Thyroid gland (tissue), 4 donors: ENCODE results near the gene MED17. TPM values are rescaled to one million over a fixed set of nuclear protein-coding genes. Genes with fewer than 3 reads are reported as not detected.

ENCODE experiments used
- DNase-seq, 2 donors: peaks; one replicate each; pipeline ENCODE4 v3.0.0-alpha.2; 2019
- H3K27ac ChIP-seq, 3 donors: fragments of 200-600 bp; sonication (generic); 1 replicate in 2 of 3; 2 replicates in 1 of 3; pipeline ENCODE4 v1.5.1; 2016 to 2019; ENCODE audit warnings: mild to moderate bottlenecking in 1 of 3, moderate library complexity in 1 of 3
- H3K27me3 ChIP-seq: fragments of 200-600 bp; sonication (generic); one replicate; pipeline ENCODE4 v1.5.1; 2019
- H3K36me3 ChIP-seq, 2 donors: fragments of 200-600 bp; sonication (generic); one replicate each; pipeline ENCODE4 v1.5.1; 2016 to 2019
- H3K4me1 ChIP-seq, 2 donors: fragments of 200-600 bp; sonication (generic); one replicate each; pipeline ENCODE4 v1.5.1; 2017 to 2019
- H3K4me3 ChIP-seq, 3 donors: fragments of 200-600 bp; sonication (generic); replicated peaks in 1 of 3; 1 replicate in 2 of 3; 2 replicates in 1 of 3; pipeline ENCODE4 v1.5.1; 2016; ENCODE audit warnings: mild to moderate bottlenecking in 1 of 3
- H3K9me3 ChIP-seq: fragments of 200-600 bp; sonication (generic); one replicate; pipeline ENCODE4 v1.5.1; 2017
- CTCF ChIP-seq, 6 experiments: fragments of 200-600 bp in 3 of 6; fragments of 450-650 bp in 3 of 6; sonication (generic) in 3 of 6; IDR thresholded peaks; one replicate each; pipeline ENCODE4 v1.5.1; 2016 to 2019; ENCODE audit warnings: antibody characterized with exemption in 6 of 6, mild to moderate bottlenecking in 2 of 6, inconsistent platforms in 1 of 6, moderate library complexity in 1 of 6
- POLR2A ChIP-seq, 2 donors: fragments of 450-650 bp; IDR thresholded peaks; one replicate each; pipeline ENCODE4 v1.6.1; 2017; ENCODE audit warnings: antibody characterized with exemption in 2 of 2, mild to moderate bottlenecking in 2 of 2, moderate library complexity in 1 of 2
- WGBS, 2 donors: methylation state at CpG; one replicate each; pipeline ENCODE4 v1.1.5; 2017; 5-methylcytosine and 5-hydroxymethylcytosine counted together
- intact Hi-C: fragments of 100-400 bp; cut with DNase I; formaldehyde crosslinking; loops from one replicate; pipeline ENCODE4 v1.15.1; 2023
- total RNA-seq, 4 donors: library from RNA; depleted of rRNA; stranded (reverse); fragments of >200 nt; gene quantifications; one replicate each; pipeline ENCODE4 v1.2.3, GENCODE V29; 2016

MED17 gene
- total RNA-seq, 4 donors from 2014 or later: 34.6 to 56.3 (median 35.4) TPM

GRCh38 chr11:93831343-93832127 lies 47.5 kb downstream of the MED17 start:
- WGBS, 2 donors: 83 to 85% methylated on average over 3 of the region's 3 CpGs
- H3K9me3 ChIP-seq: no peaks in the 10 kb centered on the region
- intact Hi-C loops: no loop called here
- TF ChIP-seq CTCF (IDR thresholded peaks at IDR 0.05) (no peak), POLR2A (IDR thresholded peaks at IDR 0.05) (no peak)
- H3K27me3 ChIP-seq: no peaks in the 10 kb centered on the region
- no peak overlapping the region for H3K4me3 ChIP-seq
- no peak for DNase-seq
- H3K4me1 ChIP-seq: no peaks in the 10 kb centered on the region
- no peak overlapping the region for H3K27ac ChIP-seq
- no peaks in the 10 kb centered on the region for H3K36me3 ChIP-seq

GRCh38 chr11:93832780-93833179 lies 48.7 kb downstream of the MED17 start:
- no peak overlapping the region for H3K4me3 ChIP-seq
- no peaks in the 10 kb centered on the region for H3K9me3 ChIP-seq
- intact Hi-C loops: no loop called here
- no peak for DNase-seq
- H3K27me3 ChIP-seq: no peaks in the 10 kb centered on the region
- H3K36me3 ChIP-seq: no peaks in the 10 kb centered on the region
- H3K27ac ChIP-seq: no peak overlapping the region
- WGBS, 2 donors: 86 to 96% methylated on average over 1 of the region's 1 CpG
- no peaks in the 10 kb centered on the region for H3K4me1 ChIP-seq
- TF ChIP-seq CTCF (IDR thresholded peaks at IDR 0.05): no peak

GRCh38 chr11:93838967-93839366 lies 54.9 kb downstream of the MED17 start:
- TF ChIP-seq CTCF (IDR thresholded peaks at IDR 0.05): no peak
- no peak for TF ChIP-seq POLR2A (IDR thresholded peaks at IDR 0.05)
- no peak for DNase-seq
- H3K9me3 ChIP-seq: no peaks in the 10 kb centered on the region
- H3K27me3 ChIP-seq: no peaks in the 10 kb centered on the region
- intact Hi-C loops: no loop called here
- H3K4me3 ChIP-seq: no peak overlapping the region
- WGBS, 2 donors: 92 to 94% methylated on average over 6 to 8 of the region's 8 CpGs
- H3K27ac ChIP-seq: no peak overlapping the region
- no peaks in the 10 kb centered on the region for H3K4me1 ChIP-seq
- no peaks in the 10 kb centered on the region for H3K36me3 ChIP-seq

GRCh38 chr11:93840180-93840579 lies 56.1 kb downstream of the MED17 start:
- 69 to 71% methylated on average over 2 of the region's 2 CpGs for WGBS, 2 donors
- H3K4me3 ChIP-seq: no peak overlapping the region
- no peak for DNase-seq
- H3K4me1 ChIP-seq: no peaks in the 10 kb centered on the region
- TF ChIP-seq CTCF (IDR thresholded peaks at IDR 0.05): no peak
- TF ChIP-seq POLR2A (IDR thresholded peaks at IDR 0.05): no peak
- intact Hi-C loops: no loop called here
- H3K27ac ChIP-seq: no peak overlapping the region
- no peaks in the 10 kb centered on the region for H3K36me3 ChIP-seq
- no peaks in the 10 kb centered on the region for H3K27me3 ChIP-seq
- no peaks in the 10 kb centered on the region for H3K9me3 ChIP-seq

- no peak overlapping the region for H3K4me3 ChIP-seq
- no peaks in the 10 kb centered on the region for H3K4me1 ChIP-seq
- intact Hi-C loops: no loop called here
- no peak for TF ChIP-seq CTCF (IDR thresholded peaks at IDR 0.05)
- no peak for TF ChIP-seq POLR2A (IDR thresholded peaks at IDR 0.05)
- WGBS, 2 donors: 48 to 58% methylated on average over 3 of the region's 3 CpGs
- H3K9me3 ChIP-seq: no peaks in the 10 kb centered on the region
- no peak overlapping the region for H3K27ac ChIP-seq
- H3K27me3 ChIP-seq: no peaks in the 10 kb centered on the region
- no peak for DNase-seq
- H3K36me3 ChIP-seq: no peaks in the 10 kb centered on the region
Observed at GRCh38 chr11:93840981-93841380, 56.9 kb downstream of the MED17 start.
